ENCODE results near the gene CAMKK1.

The CAMKK1 gene

GRCh38 chr17:3917391-3917931 lies 24.6 kb upstream of the CAMKK1 start:
- no peak for DNase-seq

- DNase-seq, result no peak
These were observed 24.0 kb upstream of the CAMKK1 start for GRCh38 chr17:3916825-3917224.

GRCh38 chr17:3915995-3916696 lies 23.3 kb upstream of the CAMKK1 start, which contains the start of gene P2RX1:
P2RX1 (minus strand) TSS chr17:3916465; CDS start chr17:3916225, 240 bp downstream.
- peak; percentile 50 for DNase-seq

GRCh38 chr17:3915581-3915994 lies 22.7 kb upstream of the CAMKK1 start:
- DNase-seq, result no peak

GRCh38 chr17:3914312-3914670 lies 21.4 kb upstream of the CAMKK1 start:
- no peak for DNase-seq

GRCh38 chr17:3913531-3914311 lies 20.9 kb upstream of the CAMKK1 start:
- DNase-seq, result peak; percentile 81

GRCh38 chr17:3912827-3913226 lies 20.0 kb upstream of the CAMKK1 start:
- no peak for DNase-seq

DNA sequence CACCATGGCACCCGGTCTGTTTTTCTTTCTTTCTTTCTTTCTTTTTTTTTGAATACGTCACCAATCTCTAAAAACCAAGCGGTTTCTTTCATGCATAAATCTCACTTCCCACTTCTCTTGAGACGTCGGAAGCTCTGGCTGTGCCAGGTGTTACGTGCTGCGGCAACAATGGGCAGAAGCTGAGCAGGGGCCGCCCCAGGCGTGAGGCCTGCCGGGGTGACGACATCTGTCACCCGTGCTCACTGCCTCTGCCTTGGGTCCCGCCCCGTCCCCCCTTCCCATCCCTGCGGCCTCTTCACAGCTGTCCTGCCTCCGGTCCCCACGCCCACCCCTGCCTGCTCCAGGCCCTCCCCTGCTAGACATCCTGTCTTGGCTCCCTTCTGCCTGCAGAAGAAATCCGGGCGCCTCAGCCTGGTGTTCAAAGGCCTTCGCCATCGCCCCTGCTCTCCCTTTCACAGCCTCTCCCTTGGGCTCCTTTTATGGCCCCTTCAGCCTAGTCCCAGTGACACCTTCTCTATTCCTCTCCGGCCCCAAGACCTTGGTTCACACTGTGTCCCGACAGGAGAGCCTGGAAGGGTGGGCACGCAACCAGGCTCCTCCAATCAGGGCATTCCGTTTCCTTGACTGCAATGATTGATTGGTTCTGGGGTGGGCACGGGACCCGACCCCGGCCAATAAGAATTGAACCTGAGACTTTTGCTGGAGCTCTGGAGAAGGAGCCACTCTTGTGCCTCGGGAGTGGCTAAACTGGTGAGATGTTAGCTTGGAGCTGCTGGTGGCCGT lies 18.6 kb upstream of the CAMKK1 start:
- peak; percentile 75 for DNase-seq

GRCh38 chr17:3910420-3911270 lies 17.8 kb upstream of the CAMKK1 start:
- DNase-seq, result no peak

- no peak for DNase-seq
These were observed 16.4 kb upstream of the CAMKK1 start for GRCh38 chr17:3909257-3909656.

DNA sequence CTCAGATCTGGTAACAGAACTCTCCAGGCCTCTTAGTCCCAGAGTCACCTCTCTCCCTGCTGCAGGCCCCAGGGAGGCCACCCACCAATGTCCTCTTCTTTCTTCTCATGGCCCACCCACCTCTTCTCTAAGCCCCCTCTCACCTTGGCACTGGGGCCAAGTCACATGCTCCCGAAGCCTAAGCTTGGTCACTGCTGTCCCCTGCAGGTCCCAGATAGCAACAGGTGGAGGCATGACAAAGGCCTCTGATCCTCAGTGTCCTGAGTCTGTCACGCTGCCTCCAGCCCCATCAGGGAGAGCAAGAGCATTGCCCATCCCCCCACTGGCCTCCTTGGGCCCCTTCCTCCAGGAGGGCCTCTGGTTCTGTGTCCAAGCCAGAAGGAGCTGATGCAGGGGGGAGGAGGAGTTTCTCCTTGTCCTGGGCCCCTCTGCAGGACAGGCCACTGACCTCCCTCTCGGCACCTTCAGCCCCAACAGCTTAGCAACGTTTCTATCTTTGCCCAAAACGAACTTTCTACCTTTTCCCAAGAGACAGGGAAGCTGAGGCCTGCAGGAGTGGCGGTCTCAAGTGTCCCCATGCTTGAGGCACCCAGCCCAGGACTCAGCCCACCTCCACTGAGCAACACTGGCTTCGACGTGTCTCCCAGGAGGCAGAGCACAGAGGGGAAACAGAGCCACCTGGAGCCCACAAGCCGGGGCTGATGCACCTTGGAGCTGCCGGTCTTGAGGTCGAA lies 14.8 kb upstream of the CAMKK1 start:
- no peak for DNase-seq

DNA sequence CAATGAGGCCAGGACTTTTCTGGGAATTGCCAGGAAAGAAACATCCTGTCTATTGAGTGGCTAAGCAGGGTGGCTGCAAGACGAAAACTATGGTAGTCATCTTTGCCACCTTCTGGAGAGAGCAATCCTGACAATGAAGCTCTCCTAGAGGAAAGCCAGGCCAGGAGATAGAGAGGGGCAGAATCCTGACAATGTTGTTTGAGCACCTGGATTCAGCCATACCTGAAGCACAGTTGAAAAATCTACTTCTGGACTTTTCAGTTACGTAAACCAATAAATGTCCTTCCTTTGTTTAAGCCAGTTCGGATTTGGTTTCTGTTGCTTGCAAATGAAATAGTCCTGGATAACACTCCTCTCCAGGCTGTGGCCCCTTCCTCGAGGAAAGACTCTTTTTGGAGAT lies 14.0 kb upstream of the CAMKK1 start:
- no peak for DNase-seq

DNA sequence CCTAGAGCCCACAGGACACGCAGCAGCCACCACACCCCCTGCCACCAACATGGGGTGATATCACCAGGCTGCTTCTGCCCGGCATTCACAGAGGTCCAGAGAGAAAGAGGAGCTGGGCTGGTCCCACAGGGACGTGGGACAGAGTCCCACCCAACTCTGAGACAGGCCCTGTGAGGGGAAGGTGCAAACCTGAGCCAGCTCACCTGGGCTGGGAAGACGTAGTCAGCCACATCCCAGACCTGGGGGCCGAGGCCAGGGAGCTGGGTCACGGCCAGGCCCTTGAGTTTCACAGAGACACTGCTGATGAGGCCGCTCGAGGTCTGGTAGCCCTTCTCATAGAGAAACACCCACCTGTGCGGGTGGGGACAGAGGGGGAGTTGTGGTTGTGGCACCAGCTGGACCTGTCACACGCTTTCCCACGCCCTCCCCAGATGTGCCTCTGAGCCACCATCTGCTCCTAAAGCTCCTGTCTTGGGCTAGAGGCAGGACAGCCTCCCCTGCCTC lies 12.2 kb upstream of the CAMKK1 start:
- DNase-seq, result no peak

- DNase-seq, result no peak
These were observed 11.6 kb upstream of the CAMKK1 start for GRCh38 chr17:3904501-3904900.

DNA sequence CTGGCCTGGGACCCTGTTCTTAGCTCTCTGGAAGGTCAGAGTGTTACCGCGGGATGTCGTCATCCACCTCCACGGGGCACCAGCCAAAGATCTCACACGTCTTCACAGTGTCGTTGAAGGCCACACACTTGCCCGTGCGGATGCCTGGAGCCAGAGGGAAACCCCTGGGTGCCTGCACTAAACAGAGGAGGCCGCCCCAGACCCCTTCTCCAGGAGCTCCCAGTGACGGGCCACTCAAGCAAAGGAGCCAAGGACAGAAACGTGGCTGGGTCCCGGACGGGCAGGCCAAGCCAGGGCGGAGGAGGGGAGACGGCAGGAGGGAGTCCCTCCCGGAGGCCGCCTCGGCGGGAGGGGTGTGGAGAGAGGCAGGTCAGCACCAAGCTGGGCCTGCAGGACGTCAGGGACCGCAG lies 11.0 kb upstream of the CAMKK1 start:
- no peak for DNase-seq

DNA sequence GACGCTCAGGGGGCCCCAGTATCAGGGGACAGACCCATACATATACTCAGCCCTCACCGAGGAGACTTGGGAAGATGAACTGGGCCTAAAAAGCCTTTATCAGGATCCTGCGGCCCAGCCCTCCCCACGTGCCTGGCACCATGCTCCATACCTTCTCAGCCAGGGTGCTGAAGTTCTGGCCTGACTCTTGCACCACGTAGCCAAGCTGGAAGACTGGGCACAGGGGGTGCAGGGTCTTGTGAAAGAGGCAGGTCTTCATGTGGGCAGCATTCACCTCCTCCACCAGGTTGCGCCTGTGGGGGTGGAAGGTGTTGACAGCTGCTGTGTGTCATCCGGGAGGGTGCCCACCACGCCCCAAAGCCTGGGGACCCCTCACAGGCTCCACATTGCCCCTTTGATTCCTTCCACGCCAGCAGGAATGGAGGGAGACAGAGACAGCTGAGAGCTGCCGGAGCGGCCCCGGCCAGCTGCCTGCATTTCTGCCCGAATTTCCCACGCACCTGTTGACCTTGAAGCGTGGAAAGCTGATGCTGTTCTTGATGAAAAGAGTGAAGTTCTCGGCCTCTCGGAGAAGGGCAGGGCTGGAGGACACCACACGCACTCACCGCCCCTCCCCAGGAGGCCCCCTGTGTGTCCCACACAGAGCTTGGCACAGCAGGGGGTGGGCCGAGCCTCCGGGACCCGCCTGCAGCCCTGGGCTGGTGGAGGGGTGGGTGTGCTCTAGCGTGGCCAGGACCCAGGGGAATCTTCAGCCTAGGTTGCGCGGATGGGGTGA lies 10.4 kb upstream of the CAMKK1 start:
- no peak for DNase-seq

GRCh38 chr17:3900646-3901045 lies 7.8 kb upstream of the CAMKK1 start:
- no peak for DNase-seq

GRCh38 chr17:3897731-3898130 lies 4.9 kb upstream of the CAMKK1 start:
- no peak for DNase-seq

DNA sequence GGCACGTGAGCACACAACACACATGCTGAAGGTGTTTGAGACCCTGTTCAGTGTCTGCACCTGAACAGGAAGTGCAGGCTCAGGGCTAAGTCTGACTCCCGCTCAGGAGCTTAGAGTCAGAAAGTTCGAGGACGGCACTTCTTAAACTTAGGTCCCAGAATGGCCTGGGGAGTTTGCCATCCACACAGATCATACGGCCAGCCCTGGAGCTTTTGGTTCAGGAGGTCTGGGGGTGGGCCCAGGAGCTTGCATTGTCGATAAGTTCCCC lies 4.0 kb upstream of the CAMKK1 start:
- DNase-seq, result no peak

GRCh38 chr17:3896108-3896967 lies 3.5 kb upstream of the CAMKK1 start:
- DNase-seq, result no peak
